ENCODE data around the gene ZMYND11.
A peak's percentile ranks its signal among the peaks of the same experiment; 100 is the strongest.
"Not testable (repeated sequence)": the region's sequence is repeated elsewhere in the genome, so short reads cannot be mapped to it uniquely, and the experiment has no call there.

Gene ZMYND11

DNA sequence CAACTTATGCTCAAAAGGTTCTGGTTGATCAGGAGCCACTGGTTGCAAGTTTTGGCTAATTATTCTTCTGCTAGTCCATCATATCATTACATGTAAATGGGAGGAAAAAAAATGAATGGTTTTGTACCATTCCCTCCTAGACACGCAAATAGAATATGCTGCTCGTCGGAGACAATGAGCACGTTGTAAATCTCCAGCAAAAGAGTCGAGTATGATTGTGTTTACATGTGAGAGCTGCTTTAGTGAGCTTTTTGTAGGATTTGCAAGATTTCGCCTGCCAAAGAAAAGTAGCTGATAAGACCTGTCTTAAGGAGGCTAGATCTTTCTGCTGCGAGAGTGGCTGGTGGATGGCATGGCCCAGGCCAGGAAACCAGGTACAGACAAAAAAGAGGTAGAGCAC is 109.0 kb downstream of the ZMYND11 start:
- no peak for DNase-seq (ENCODE audit: low spot score)

GRCh38 chr10:246431-246830 is 111.2 kb downstream of the ZMYND11 start:
- DNase-seq (ENCODE audit: low spot score), result no peak

DNA sequence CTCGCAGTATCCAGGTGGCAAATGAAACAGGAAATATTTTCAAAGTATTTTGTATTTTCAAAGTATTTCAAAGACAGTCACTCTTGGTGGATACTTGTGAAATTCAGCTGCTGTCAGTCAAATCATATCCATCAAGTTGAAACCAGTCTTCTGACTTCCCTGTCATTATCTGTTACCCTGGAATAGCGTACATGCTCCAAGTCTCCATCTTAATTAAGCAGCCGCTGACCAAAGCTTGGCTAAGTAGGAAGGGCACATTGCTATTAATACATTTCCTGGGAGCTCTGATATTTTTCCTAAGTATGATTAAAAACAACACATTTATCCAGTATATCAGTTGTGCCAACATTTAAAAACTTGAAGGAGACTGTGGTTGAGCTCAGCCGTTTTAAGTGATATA is 112.2 kb downstream of the ZMYND11 start:
- DNase-seq (ENCODE audit: low spot score), result no peak

DNA sequence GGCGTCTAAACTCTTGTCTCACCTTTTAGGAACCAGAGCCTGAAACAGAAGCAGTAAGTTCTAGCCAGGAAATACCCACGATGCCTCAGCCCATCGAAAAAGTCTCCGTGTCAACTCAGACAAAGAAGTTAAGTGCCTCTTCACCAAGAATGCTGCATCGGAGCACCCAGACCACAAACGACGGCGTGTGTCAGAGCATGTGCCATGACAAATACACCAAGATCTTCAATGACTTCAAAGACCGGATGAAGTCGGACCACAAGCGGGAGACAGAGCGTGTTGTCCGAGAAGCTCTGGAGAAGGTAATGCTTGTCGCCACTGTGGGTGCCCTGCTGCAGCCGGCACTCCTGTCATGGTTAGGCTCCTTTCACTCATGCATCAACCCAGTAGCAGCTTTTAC is 113.1 kb downstream of the ZMYND11 start:
- no peak for DNase-seq (ENCODE audit: low spot score)

GRCh38 chr10:251982-252582 is 116.8 kb downstream of the ZMYND11 start:
- DNase-seq (ENCODE audit: low spot score), result no peak

DNA sequence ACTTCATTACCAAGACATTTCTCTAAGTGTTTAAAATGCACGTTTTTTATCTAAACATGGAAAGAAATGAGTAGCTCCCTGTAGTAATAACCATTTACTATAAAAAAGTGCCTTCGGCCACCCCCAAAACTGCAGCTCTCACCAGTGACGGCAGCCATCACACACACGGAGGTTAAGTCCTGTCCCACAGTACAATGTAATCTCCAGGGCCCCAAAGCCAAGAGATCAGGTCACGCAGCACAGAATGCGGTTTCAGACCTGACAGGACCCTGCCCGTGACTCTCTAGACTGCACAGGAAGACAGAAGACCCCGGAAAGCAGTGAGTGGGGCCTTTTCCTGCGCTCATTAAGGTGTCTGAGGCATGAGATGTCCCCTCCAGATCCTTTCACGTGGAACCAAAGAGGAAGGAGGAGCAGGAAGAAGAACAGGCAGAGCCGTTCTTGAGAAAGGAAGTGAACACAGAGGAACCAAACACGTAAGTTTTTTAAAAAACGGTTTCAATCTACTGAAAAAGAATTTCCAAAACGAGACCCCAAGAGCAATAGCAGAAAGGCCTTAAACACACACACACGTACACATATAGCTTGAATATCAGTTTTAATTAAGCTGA is 125.7 kb downstream of the ZMYND11 start:
- no peak for DNase-seq (ENCODE audit: low spot score)

- DNase-seq (ENCODE audit: low spot score), result peak; percentile 12
Measured at GRCh38 chr10:264160-265073, 129.2 kb downstream of the ZMYND11 start.

- DNase-seq (ENCODE audit: low spot score), result not testable (repeated sequence)
Measured at GRCh38 chr10:265074-265440, 129.8 kb downstream of the ZMYND11 start.

DNA sequence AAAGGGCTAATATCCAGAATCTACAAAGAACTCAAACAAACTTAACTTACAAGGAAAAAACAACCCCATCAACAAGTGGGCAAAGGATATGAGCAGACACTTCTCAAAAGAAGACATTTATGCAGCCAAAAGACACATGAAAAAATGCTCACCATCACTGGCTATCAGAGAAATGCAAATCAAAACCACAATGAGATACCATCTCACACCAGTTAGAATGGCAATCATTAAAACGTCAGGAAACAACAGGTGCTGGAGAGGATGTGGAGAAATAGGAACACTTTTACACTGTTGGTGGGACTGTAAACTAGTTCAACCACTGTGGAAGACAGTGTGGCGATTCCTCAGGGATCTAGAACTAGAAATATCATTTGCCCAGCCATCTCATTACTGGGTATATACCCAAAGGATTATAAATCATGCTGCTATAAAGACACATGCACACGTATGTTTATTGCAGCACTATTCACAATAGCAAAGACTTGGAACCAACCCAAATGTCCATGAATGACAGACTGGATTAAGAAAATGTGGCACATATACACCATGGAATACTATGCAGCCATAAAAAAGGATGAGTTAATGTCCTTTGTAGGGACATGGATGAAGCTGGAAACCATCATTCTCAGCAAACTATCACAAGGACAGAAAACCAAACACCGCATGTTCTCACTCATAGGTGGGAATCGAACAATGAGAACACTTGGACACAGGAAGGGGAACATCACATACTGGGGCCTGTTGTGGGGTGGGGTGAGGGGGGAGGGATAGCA is 130.7 kb downstream of the ZMYND11 start:
- DNase-seq (ENCODE audit: low spot score), result not testable (repeated sequence)

DNA sequence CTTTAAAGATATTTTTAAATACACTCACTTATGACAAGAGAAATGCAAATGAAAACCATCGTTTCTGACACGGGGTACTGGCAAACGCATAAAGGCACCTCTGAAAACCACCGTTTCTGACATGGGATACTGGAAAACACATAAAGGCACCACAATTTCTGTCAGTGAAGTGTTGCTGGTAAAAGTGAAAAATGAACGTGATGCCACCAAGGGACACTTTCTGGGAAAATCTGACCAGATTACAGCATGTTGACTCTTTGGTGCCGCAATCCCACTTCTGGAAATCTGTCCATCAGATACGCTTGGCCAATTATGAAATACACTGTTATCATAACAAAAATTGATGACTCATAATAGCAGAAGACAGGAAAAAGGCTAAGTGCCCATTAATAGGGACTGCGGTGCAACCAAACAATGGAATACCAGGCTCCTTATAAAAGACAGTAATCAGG is 131.7 kb downstream of the ZMYND11 start:
- no peak for DNase-seq (ENCODE audit: low spot score)

DNA sequence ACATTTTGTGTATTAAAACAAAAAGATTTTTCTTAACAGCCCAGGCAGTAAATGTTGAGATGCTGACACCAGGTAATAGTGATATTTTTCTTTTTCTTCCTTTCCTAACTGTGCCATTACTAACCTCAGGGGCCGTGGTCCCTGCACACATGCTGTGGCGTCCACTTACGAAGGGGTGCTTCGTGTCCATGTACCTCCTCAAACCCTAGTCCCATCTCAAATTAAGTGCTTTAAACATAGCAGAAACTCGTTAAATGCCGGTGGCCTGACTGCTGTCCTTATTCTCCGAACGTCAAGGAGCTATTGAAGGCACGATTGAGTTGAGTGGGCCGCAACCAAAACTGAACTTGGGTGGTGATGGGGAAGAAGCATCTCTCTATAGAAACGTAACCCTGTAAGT is 132.4 kb downstream of the ZMYND11 start:
- DNase-seq (ENCODE audit: low spot score), result no peak

DNA sequence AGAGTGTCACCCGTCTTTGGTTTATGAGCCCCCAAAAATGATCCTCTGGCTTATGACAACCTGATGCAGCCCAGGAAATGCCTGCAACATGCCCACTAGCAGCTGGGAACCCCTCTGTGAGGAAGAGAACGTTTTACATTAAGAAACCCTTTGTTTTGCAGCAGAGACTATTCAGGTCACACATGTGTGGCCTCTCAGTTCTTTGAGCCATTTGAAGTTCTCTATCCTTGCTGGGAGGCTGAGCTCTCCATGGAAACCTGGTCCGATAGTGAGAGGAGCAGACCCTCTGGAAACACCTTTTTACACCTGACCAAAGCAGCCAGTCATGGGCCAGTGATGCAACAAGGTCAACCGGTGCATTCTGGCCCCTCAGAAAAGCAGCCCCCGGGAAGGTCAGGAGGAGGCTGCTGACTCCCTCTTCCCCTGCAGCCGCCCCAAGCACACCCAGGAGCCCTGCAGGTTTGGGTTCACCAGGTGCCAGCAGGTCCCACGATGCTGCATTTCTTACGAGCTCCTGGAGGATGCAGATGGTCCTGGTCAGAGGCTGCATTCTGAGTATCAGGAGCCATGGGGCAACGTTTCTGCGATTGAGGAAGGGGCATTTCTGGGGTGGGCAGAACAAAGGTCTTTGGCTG is 134.3 kb downstream of the ZMYND11 start:
- DNase-seq (ENCODE audit: low spot score), result no peak

DNA sequence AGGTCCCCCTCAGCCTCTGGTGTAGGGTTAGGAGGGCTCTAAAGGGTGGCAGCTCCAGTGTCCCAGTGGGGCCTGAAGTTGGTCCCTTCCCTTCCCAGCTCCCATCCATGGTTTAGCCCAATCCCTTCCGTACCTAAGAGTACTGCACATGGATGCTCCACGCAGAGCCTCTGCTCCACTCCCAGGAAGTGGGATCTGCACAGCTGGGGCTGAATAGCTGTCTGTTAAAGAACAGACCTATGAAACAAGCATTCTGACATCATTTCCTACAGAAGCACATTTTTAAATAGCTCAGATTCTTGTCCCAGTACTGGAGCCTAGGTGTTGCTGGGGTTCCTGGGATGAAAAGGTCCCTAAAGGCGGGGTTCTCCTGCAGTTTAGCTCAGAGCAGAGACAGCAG is 135.9 kb downstream of the ZMYND11 start:
- DNase-seq (ENCODE audit: low spot score), result no peak

DNA sequence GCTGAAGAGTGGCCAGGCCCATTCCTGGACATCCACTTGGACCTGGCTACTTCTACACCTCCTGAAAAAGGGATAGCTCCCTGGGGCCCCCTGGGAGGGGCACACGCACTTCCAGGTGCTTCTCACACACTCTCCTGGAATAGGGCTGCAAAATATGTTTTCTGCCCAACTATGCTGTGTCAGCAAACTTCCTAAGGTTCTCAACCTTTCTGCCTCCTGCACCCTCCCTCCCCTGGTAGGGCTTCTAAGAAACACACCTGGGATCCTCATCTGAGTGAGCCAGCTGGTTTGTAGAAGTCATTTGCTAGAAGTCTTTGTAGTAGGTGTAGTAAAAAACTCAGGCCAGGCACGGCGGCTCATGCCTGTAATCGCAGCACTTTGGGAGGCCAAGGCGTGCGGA is 136.5 kb downstream of the ZMYND11 start:
- DNase-seq (ENCODE audit: low spot score), result no peak

DNA sequence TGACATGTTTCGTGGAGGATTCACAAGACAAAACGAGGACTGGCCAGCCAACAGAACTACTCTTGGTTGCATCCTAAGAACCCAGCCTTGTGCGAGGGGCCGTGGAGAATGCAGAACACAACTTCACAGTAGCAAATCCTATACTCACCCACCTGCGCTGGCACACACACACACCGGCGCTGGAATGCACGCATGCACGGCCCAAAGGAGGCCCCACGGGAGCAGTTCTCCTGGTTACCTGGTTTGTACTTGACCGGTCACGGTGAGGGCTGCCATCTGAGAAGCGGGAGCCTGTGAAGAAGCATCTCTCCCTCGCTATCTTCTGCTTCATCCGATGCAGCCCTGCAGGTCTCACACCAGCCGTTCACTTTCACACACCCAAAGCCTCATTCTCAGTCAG is 137.8 kb downstream of the ZMYND11 start:
- DNase-seq (ENCODE audit: low spot score), result no peak

DNA sequence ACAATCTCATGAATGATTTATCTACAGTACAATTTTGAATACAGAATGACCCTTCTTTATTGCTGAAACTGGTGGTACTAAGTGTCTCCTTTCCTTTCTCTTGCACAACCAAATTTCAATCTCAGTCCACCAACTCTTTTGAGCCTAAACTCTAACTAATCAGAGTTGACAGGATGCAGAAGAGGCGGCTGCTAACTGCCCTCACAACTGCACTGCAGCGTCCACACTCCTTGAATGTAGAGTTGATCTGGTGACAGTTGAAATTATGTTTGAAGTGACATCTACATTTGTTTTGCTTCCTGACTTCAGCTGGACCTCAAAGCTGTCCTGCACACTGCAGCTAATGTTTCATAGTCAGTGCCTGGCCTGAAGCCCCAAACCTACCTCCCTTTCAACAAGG is 139.6 kb downstream of the ZMYND11 start:
- no peak for DNase-seq (ENCODE audit: low spot score)

DNA sequence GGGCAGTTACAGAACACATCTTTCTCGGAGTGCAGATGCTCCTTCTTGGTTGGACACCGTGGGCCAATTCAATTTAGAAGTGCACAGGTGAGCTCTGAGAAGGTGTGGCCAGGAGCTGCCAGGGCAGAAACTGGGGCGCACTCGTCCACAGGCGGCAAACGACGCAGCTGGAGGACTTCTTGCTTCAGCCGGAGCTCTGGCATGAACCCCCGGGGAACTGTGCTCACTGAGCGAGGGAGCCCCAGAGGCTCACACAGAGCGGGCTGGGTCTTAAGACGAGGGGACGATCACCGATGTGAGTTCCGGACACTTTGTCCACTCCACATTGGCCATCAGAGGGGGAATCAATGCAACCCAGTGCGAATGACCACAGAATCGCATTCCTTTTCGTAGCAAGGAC is 140.4 kb downstream of the ZMYND11 start:
- no peak for DNase-seq (ENCODE audit: low spot score)

DNA sequence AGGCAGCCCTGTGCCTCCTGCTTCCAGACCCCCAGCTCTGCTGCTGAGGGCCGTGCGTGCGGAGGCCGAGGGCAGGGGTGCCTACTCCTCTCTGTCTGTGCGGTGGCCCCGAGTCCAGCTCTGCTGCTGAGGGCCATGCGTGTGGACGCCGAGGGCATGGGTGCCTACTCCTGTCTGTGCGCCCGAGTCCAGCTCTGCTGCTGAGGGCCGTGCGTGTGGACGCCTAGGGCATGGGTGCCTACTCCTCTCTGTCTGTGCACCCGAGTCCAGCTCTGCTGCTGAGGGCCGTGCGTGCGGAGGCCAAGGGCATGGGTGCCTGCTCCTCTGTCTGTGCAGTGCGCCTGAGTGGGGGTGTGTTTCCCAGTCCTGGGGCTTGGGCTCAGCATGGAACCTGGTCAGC is 142.7 kb downstream of the ZMYND11 start:
- DNase-seq (ENCODE audit: low spot score), result no peak

DNA sequence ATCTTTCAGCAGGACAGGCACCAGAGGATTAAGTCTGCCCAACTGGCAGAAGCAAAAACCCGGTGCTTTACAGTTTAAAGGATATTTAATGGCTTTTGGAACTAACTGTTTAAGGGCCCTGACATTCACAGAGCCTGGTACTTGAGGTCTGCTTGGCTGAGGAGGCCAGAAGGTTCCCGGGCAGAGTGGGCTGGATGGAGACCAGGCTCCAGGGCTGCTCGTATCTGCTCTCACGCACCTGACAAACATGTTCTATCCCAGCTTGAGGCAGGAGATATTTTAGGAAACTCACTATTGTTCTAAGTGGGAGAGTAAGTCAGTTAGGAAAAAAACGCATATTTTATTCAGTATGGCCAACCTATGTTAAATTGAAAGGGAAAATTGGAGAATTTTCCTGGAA is 143.5 kb downstream of the ZMYND11 start:
- no peak for DNase-seq (ENCODE audit: low spot score)

GRCh38 chr10:279232-279631 is 144.0 kb downstream of the ZMYND11 start:
- no peak for DNase-seq (ENCODE audit: low spot score)

- DNase-seq (ENCODE audit: low spot score), result no peak
Measured at GRCh38 chr10:279655-280054, 144.4 kb downstream of the ZMYND11 start.

Data from CD4-positive, alpha-beta T cell treated with Interleukin-2 at 100 ng/mL for 4 hours (primary cell).